ENCODE results near the gene AGBL1.

DNA sequence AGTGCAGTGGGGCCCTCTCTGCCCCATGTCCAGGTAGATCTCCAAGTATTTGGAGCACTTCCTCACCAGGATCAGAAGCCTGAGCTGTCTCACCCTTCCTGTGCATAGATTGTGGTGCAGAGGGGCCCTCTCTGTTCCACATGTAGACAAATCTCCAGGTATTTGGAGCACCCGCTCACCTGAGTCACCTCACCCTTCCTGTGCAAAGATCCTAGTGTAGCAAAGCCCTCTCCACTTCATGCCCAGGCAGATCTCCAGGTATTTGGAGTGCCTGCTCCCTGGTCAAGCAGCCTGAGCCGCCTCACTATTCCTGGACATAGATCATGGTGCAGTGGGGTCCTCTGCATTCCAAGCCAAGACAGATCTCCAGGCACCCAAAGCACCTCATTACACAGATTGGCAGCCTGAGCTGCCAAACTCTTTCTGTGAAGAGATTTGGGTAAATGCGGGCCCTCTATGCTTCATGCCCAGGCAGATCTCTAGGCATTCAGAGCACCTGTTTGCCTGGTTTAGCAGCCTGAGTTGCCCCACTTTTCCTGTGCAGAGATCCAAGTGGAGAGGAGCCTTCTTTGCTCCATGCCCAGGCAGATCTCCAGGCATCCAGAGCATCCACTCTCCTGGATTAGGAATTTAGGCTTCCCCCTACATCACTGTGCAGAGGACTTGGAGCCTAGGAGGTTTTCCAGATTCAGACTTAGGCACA lies 249.8 kb downstream of the AGBL1 start:
- TF ChIP-seq CTCF (IDR thresholded peaks at IDR 0.05), result no peak
- TF ChIP-seq POLR2A (IDR thresholded peaks at IDR 0.05), result no peak

Measured in Peyer's patch (tissue), 4 donors.